HG02885 (cell line): ENCODE measurements around the gene METTL24.

ENCODE experiments used
- ATAC-seq: cut with Tn5 transposase; IDR thresholded peaks from one replicate; pipeline ENCODE4 v1.9.1; 2021; ENCODE audit warnings: mild to moderate bottlenecking; ENCODE audit not compliant: unreplicated experiment, poor library complexity

The METTL24 gene, protein sequence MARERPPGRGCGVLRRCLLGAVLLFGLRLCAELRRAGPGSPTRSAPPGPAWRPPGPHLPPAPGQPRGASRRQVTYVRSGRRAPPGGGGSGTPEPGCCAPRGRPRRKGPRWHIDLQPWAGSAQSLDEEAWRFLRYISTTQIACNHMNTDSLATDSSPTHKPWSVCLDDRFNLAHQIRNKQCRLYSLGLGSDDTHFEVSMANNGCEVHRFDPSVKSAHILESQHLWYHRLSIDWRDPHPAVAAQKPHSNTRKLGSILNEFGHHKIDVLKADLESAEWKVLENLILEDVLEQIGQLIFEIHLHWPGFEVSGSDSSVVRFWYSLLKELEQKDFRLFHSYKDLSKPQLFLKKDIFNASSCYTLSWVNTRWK

DNA sequence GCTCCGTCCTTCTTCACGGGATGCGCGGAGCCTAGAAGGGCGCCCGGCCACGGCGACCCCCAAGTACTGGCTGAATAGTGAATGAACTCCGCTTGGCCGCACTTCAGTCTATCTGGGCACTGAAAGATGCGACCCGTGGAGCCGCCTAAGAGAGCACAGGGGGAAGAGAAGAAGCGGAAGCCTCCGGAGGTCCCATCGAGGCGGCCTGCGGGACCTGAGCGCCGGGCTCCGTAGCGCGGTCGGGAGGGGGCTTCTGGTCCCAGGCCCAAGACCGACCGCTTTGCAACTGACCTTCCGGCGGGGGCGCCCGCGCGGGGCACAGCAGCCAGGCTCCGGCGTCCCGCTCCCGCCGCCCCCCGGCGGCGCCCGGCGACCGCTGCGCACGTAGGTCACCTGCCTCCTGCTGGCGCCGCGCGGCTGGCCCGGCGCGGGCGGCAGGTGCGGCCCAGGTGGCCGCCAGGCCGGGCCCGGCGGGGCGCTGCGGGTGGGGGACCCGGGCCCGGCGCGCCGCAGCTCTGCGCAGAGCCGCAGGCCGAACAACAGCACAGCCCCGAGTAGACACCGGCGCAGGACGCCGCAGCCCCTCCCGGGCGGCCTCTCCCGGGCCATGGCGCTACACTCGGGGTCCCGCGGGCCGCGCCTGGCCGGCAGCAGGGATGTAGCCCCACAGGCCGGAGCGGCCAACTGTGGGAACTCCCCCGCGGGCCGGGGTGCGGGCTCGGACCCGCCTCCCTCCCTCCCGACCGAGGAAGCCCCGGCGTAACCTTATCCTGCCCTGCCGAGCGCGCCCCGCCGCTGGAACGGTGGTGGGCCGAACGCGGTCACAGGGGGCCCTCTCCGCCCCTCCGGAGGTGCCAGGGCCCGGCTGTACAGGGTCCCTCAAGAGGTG lies at the start of gene METTL24:
Gene METTL24 (minus strand): TSS at position 686 of the 889 bp plus-strand sequence. CDS start 77 bp downstream, at position 609.
- ATAC-seq: no peak

DNA sequence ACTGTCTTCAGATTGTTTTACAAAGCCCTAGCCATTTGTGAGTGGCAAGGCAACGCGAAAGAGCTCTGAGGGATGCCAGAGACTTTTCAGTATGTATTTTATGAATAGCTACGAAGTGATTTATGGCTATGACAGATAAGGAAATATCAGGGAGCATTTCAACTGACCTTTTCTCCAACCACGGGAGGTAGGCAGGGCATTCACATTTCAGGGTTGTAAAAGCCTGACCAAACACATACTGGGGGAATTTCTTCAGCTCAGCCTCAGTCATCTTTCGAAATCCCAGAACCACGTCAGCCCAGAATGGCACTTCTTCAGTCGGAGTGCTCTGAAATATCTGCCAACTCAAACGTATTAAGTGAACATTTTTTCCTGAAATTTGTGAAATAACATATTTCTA lies 46.5 kb upstream of the METTL24 start:
- no peak for ATAC-seq

DNA sequence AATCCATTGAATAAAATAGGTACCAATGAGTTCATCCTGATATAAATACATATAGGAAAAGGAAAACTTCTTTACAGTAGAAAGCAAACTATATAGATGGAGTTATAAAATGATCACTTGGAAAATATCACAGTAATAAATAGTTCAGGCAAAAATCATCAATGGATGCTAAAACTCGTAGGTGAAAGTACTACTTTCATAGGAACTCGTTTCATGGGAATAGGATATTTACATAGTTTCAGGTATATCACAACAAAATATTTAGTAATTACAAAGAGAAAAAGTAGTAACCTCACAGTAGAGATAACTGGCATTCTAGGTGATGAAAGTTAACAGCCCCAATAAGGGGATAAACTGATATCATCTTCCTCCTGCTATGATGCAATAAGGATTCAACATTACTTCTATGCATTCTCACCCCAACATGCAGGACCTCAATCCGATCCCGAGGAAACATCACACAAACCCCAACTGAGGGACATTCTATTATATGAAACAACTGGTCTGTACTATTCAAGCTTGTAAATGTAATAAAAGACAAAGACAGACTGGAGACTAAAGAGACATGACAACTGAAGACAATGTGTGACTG lies 43.5 kb upstream of the METTL24 start:
- ATAC-seq: no peak

DNA sequence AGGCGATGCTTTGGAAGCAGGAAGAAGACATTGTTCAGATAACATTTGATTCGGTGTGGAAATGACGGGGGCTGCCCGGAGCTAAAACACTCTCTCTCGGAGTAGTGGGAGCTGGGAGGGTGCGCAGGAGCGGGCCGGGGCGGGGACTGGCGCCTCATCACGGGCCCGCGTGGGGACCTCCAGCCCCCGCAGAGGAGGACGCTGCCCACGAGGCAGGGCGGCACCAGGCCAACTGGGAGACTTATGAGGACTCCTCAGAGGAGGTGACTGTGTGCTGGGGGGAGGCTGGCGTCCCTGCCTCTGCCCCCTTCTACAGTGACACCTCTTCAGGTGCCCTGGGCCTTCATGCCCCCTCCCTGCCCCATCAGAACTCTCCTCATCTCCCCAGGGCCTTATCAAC lies 42.1 kb upstream of the METTL24 start:
- ATAC-seq: no peak

DNA sequence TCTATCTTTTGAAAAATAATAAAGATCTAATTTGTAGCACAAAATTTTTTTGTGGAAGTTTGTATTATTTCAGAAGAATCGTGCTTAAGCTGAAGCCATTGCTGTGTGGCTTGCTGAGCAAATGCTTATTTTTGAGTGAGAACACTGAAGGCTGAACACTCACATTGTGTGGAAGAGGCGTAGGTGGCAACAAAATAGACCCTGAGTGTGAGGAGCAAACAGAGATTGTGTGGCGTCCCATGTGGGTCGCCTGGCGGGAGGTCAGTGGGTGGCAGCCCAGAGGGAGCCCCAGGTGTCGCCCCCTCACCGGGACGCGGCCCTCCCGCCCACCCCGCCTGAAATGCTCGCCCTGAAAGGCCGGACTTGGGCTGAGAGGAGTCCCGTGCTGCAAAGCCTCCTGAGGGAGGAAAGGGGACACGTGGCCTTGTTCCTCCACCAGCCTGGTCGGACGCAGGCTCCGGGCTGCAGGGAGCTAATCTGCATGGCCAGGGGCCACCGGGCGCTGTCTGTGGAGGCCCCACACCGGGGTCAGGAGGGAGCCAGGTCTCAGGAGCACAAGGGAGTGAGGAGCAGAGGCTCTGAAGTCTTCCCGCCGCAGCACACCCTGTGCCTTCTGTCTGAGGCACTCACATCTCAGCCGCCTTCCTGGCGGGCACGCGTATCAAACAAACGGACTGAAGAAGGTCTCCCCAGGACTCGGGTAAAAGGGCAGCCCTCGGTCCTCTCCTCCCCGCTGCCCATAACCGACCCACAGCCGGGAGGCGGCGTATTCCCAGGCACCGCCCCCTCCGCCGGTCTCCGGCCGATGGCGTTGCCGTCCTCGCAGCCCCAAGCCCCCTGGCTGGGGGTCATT lies 41.3 kb upstream of the METTL24 start:
- ATAC-seq: no peak

GRCh38 chr6:110398778-110399177 lies 40.6 kb upstream of the METTL24 start:
- ATAC-seq: no peak

GRCh38 chr6:110395221-110395620 lies 37.1 kb upstream of the METTL24 start:
- no peak for ATAC-seq

GRCh38 chr6:110394409-110394808 lies 36.3 kb upstream of the METTL24 start:
- no peak for ATAC-seq

GRCh38 chr6:110392727-110393126 lies 34.6 kb upstream of the METTL24 start:
- ATAC-seq: no peak

- ATAC-seq: no peak
Observed at GRCh38 chr6:110390404-110390803, 32.3 kb upstream of the METTL24 start.

GRCh38 chr6:110389689-110390382 lies 31.7 kb upstream of the METTL24 start:
- ATAC-seq: no peak

GRCh38 chr6:110387986-110388385 lies 29.8 kb upstream of the METTL24 start:
- no peak for ATAC-seq

- ATAC-seq: no peak
Observed at GRCh38 chr6:110385458-110385863, 27.3 kb upstream of the METTL24 start.

GRCh38 chr6:110378552-110378951 lies 20.4 kb upstream of the METTL24 start:
- no peak for ATAC-seq

- ATAC-seq: no peak
Observed at GRCh38 chr6:110369066-110369465, 10.9 kb upstream of the METTL24 start.

DNA sequence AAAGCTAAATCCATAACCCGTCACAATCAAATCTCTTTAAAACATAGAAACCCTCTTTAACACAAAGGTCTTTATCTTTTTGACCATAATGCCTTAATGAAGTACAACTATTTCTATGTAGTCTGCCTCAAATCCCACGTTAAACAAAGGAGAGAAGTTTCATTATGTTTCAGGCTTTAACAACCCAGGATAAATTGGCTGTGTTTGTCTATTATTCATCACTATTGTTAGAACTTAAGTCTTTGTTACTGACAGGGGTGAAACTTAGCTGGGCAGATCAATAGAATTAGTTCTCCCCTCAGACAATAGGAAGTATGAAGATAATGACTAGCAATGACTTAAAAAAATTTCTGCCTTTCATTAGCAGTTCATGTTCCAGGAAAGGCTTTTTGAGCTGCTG lies 10.1 kb upstream of the METTL24 start:
- no peak for ATAC-seq

DNA sequence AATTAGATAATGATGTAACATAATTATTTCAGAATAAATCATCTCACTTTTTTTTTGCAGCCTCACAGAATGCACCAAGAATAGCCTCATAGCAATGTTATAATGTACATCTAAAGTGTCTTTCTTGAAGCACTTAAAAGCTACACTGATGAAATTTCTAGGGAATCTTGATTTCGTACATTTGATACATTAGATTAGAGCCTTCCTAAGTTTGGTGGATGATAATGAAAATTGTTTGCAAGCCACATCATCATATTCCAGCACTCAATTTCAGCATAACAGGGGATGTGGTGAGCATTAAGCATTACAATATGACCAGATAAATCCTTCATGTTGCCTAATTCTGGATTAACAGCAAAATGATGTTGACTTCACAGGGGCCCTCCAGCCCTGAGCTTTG lies 9.7 kb upstream of the METTL24 start:
- ATAC-seq: no peak

GRCh38 chr6:110366975-110367374 lies 8.8 kb upstream of the METTL24 start:
- no peak for ATAC-seq

GRCh38 chr6:110366256-110366655 lies 8.1 kb upstream of the METTL24 start:
- ATAC-seq: no peak
